Uterus (tissue), 2 donors: ENCODE measurements around the gene GABRB3.

ENCODE experiments used
- POLR2A ChIP-seq, 2 donors: fragments of 450-650 bp; IDR thresholded peaks; one replicate each; pipeline ENCODE4 v1.6.1; 2016; ENCODE audit warnings: antibody characterized with exemption in 2 of 2, mild to moderate bottlenecking in 1 of 2, moderate library complexity in 1 of 2
- TF ChIP-seq, protein P1 (sequence below), 4 experiments: fragments of 200-600 bp in 2 of 4; fragments of 450-650 bp in 2 of 4; sonication (generic) in 2 of 4; IDR thresholded peaks; one replicate each; pipeline ENCODE4 v1.5.1; 2016 to 2019; ENCODE audit warnings: antibody characterized with exemption in 4 of 4, mild to moderate bottlenecking in 2 of 4, moderate library complexity in 1 of 4

GRCh38 chr15:26686547-26687187 lies 86.2 kb downstream of the GABRB3 start:
- TF ChIP-seq, protein P1, sequence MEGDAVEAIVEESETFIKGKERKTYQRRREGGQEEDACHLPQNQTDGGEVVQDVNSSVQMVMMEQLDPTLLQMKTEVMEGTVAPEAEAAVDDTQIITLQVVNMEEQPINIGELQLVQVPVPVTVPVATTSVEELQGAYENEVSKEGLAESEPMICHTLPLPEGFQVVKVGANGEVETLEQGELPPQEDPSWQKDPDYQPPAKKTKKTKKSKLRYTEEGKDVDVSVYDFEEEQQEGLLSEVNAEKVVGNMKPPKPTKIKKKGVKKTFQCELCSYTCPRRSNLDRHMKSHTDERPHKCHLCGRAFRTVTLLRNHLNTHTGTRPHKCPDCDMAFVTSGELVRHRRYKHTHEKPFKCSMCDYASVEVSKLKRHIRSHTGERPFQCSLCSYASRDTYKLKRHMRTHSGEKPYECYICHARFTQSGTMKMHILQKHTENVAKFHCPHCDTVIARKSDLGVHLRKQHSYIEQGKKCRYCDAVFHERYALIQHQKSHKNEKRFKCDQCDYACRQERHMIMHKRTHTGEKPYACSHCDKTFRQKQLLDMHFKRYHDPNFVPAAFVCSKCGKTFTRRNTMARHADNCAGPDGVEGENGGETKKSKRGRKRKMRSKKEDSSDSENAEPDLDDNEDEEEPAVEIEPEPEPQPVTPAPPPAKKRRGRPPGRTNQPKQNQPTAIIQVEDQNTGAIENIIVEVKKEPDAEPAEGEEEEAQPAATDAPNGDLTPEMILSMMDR (IDR thresholded peaks at IDR 0.05) = no peak
- TF ChIP-seq POLR2A (IDR thresholded peaks at IDR 0.05) = no peak
